K562 (cell line): ENCODE results near the gene TXNRD2. TPM values are rescaled to one million over a fixed set of nuclear protein-coding genes. Genes with fewer than 3 reads are reported as not detected.

Source experiments
- CBX3 ChIP-seq, 2 experiments: IDR thresholded peaks; 1 replicate in 1 of 2; 2 replicates in 1 of 2; pipeline ENCODE4 v1.6.1; 2012; ENCODE audit warnings: inconsistent platforms in 2 of 2, low read length in 2 of 2, borderline replicate concordance in 1 of 2, control low read depth in 1 of 2
- FOXO4 ChIP-seq: fragments of 450-650 bp; formaldehyde crosslinking; IDR thresholded peaks from 2 replicates; pipeline ENCODE4 v1.4.0; 2020; ENCODE audit warnings: mild to moderate bottlenecking, moderate library complexity
- HINFP ChIP-seq: fragments of 450-650 bp; conservative IDR thresholded peaks from 2 replicates; pipeline ENCODE4 v1.6.1; 2016; ENCODE audit warnings: missing genetic modification characterization, low read depth, mild to moderate bottlenecking, control low read depth, missing compliant biosample characterization
- KDM5B ChIP-seq: fragments of 200-600 bp; sonication (generic); IDR thresholded peaks from 2 replicates; pipeline ENCODE4 v1.6.1; 2012; ENCODE audit warnings: low read depth, mild to moderate bottlenecking, moderate library complexity, low read length, control low read depth, inconsistent platforms; ENCODE audit not compliant: insufficient replicate concordance
- KLF6 ChIP-seq: fragments of 250-450 bp; sonication (Bioruptor Pico); IDR thresholded peaks from 2 replicates; pipeline ENCODE4 v1.4.0; 2020; ENCODE audit warnings: mild to moderate bottlenecking, moderate library complexity, borderline replicate concordance
- MLX ChIP-seq, 2 experiments: fragments of 450-650 bp in 1 of 2; sonication (generic) in 1 of 2; formaldehyde crosslinking; conservative IDR thresholded peaks; 2 replicates each; pipeline versions ENCODE4 v1.4.0 to v1.8.1; 2020 to 2022; ENCODE audit warnings: mild to moderate bottlenecking in 1 of 2, missing genetic modification reagents in 1 of 2
- NR1H2 ChIP-seq: sonication (generic); formaldehyde crosslinking; IDR thresholded peaks from 2 replicates; pipeline ENCODE4 v1.4.0; 2020; ENCODE audit warnings: mild to moderate bottlenecking, missing genetic modification reagents
- NUFIP1 ChIP-seq: fragments of 450-650 bp; IDR thresholded peaks from 2 replicates; pipeline ENCODE4 v1.6.1; 2018; ENCODE audit not compliant: partially characterized antibody
- PPARD ChIP-seq: fragments of 250-450 bp; sonication (Bioruptor Pico); IDR thresholded peaks from 2 replicates; pipeline ENCODE4 v1.8.0; 2022; ENCODE audit warnings: inconsistent platforms, mild to moderate bottlenecking, moderate library complexity
- YBX1 ChIP-seq: fragments of 450-650 bp; IDR thresholded peaks from 2 replicates; pipeline ENCODE4 v1.7.1; 2016; ENCODE audit warnings: mild to moderate bottlenecking
- ZNF133 ChIP-seq: fragments of 250-450 bp; sonication (Bioruptor Pico); IDR thresholded peaks from 2 replicates; pipeline ENCODE4 v1.4.0; 2020; ENCODE audit warnings: mild to moderate bottlenecking
- ZNF3 ChIP-seq: fragments of 250-450 bp; sonication (Bioruptor Pico); IDR thresholded peaks from 2 replicates; pipeline ENCODE4 v1.5.0; 2021; ENCODE audit warnings: mild to moderate bottlenecking, moderate library complexity
- ZNF41 ChIP-seq: fragments of 250-450 bp; sonication (Bioruptor Pico); conservative IDR thresholded peaks from 2 replicates; pipeline ENCODE4 v1.4.0; 2020; ENCODE audit warnings: mild to moderate bottlenecking
- polyA plus RNA-seq, 8 experiments: library from polyadenylated mRNA; depleted of rRNA in 4 of 8; stranded (reverse) in 5 of 8; unstranded in 3 of 8; fragments of >200 nt; fragmentation: Nextera tagmentation in 2 of 8; fragmentation: Illumina TruSeq in 1 of 8; extraction: Ambion mirVana in 2 of 8; extraction: Trizol in 1 of 8; gene quantifications; 2 replicates each; pipeline versions ENCODE4 v1.2.1 to v1.2.3, GENCODE V29; 2011 to 2014; ENCODE audit warnings: inconsistent platforms in 1 of 8, missing spikeins in 1 of 8
- total RNA-seq, 7 experiments: library from RNA; depleted of rRNA in 6 of 7; stranded (reverse); fragments of >200 nt in 6 of 7; fragmentation: Illumina TruSeq in 2 of 7; extraction: Trizol in 2 of 7; gene quantifications; 2 replicates each; pipeline versions ENCODE4 v1.2.1 to v1.2.3, GENCODE V29; 2011 to 2021; ENCODE audit warnings: low replicate concordance in 1 of 7
- TF ChIP-seq, protein P1 (sequence below): fragments of 450-650 bp; IDR thresholded peaks from 2 replicates; pipeline ENCODE4 v1.6.1; 2017; ENCODE audit warnings: antibody characterized with exemption
- TF ChIP-seq, protein P2 (sequence below): sonication (generic); formaldehyde crosslinking; IDR thresholded peaks from 2 replicates; pipeline ENCODE4 v1.8.0; 2022; ENCODE audit warnings: missing genetic modification reagents, mild to moderate bottlenecking, borderline replicate concordance
- TF ChIP-seq, protein P3 (sequence below): sonication (generic); formaldehyde crosslinking; IDR thresholded peaks from 2 replicates; pipeline ENCODE4 v1.8.1; 2022; ENCODE audit warnings: missing genetic modification reagents

The TXNRD2 gene
- total and polyA plus RNA-seq, 9 of the 15 experiments (the other 6 are each of a cell fraction or from before 2014, with no cell fraction given): 3.3 to 80.2 (median 49.4) TPM

DNA sequence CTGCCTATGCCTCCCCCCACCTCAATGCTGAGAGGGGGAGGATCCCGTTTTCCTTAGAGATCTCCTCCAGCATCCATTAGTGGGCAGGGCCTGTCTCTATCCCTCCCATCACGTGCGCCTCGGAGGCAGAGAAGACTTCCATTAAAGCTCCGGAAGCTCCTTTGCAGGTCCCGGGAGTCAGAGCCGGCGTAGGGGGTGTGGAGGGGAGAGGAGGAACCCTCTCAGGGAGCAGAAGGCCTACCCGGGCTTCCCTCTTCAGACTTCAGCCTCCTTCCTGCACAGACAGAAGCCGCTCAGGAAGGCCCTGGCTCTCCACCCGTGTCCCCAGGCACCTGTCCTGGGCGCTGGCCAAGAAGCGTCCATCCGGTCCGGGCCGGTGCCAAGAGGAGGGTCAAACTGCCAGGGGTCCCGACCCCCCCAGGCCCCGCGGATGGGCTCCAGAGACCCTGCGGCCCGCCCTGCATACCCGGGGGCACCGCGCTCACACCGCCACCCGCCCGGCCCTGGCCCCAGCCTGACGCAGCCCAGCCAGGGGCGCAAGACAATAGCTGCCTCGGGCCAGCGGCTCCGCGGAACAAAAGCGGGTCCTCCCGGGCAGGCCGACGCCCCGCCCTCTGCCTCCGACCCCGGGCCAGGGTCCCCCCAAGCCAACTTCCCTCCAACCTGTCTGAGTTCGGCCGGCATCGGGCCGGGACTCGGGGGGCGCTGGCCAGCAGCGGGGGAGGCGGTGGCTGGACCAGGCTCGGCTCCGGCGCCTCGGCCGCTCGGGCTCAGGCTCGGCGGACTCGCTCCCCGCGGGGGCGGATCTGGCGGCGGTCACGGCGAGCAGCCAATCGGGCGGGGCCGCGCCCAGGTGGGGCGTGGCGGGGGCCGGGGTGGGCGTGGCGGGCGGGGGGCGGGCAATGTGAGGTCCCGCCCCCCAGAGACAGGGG, 45.1 kb upstream of the TXNRD2 start (continued):
- TF ChIP-seq, protein P1, sequence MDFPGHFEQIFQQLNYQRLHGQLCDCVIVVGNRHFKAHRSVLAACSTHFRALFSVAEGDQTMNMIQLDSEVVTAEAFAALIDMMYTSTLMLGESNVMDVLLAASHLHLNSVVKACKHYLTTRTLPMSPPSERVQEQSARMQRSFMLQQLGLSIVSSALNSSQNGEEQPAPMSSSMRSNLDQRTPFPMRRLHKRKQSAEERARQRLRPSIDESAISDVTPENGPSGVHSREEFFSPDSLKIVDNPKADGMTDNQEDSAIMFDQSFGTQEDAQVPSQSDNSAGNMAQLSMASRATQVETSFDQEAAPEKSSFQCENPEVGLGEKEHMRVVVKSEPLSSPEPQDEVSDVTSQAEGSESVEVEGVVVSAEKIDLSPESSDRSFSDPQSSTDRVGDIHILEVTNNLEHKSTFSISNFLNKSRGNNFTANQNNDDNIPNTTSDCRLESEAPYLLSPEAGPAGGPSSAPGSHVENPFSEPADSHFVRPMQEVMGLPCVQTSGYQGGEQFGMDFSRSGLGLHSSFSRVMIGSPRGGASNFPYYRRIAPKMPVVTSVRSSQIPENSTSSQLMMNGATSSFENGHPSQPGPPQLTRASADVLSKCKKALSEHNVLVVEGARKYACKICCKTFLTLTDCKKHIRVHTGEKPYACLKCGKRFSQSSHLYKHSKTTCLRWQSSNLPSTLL: no peak
- TF ChIP-seq, protein P2, sequence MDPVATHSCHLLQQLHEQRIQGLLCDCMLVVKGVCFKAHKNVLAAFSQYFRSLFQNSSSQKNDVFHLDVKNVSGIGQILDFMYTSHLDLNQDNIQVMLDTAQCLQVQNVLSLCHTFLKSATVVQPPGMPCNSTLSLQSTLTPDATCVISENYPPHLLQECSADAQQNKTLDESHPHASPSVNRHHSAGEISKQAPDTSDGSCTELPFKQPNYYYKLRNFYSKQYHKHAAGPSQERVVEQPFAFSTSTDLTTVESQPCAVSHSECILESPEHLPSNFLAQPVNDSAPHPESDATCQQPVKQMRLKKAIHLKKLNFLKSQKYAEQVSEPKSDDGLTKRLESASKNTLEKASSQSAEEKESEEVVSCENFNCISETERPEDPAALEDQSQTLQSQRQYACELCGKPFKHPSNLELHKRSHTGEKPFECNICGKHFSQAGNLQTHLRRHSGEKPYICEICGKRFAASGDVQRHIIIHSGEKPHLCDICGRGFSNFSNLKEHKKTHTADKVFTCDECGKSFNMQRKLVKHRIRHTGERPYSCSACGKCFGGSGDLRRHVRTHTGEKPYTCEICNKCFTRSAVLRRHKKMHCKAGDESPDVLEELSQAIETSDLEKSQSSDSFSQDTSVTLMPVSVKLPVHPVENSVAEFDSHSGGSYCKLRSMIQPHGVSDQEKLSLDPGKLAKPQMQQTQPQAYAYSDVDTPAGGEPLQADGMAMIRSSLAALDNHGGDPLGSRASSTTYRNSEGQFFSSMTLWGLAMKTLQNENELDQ: no peak
- TF ChIP-seq CBX3 (IDR thresholded peaks at IDR 0.05; ENCODE audit: borderline replicate concordance in 1 of 2, low read length in 2 of 2) (no peak), ZNF3 (CRISPR knock-in tag) (no peak), YBX1 (no peak), MLX (CRISPR knock-in tag; conservative IDR thresholded peaks at IDR 0.05) (no peak), NUFIP1 (peak; percentile 64), FOXO4 (peak; percentile 78; the same call in 1 of the 2 replicates), ZNF41 (CRISPR knock-in tag) (no peak), NR1H2 (CRISPR knock-in tag) (no peak), PPARD (CRISPR knock-in tag) (no peak), HINFP (tag) (no peak), ZNF133 (CRISPR knock-in tag) (no peak), KDM5B (peak; percentile 74), KLF6 (no peak)
- TF ChIP-seq, protein P3, sequence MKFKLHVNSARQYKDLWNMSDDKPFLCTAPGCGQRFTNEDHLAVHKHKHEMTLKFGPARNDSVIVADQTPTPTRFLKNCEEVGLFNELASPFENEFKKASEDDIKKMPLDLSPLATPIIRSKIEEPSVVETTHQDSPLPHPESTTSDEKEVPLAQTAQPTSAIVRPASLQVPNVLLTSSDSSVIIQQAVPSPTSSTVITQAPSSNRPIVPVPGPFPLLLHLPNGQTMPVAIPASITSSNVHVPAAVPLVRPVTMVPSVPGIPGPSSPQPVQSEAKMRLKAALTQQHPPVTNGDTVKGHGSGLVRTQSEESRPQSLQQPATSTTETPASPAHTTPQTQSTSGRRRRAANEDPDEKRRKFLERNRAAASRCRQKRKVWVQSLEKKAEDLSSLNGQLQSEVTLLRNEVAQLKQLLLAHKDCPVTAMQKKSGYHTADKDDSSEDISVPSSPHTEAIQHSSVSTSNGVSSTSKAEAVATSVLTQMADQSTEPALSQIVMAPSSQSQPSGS (CRISPR knock-in tag): no peak
